Measurements from ENCODE around the gene IGSF21. TPM values are rescaled to one million over a fixed set of nuclear protein-coding genes. Genes with fewer than 3 reads are reported as not detected.

IGSF21 gene
- total and polyA plus RNA-seq, 5 donors from 2014 or later: not detected

GRCh38 chr1:18116777-18117176, 9.2 kb downstream of the IGSF21 start:
- Mint-ChIP-seq H3K9me3 (peaks cover 0 to 2% (median 0%) of the 10 kb centered on the region in 7 donors), H3K36me3 (no peaks in the 10 kb centered on the region)
- ATAC-seq (ENCODE audit: low read depth in 2 of 2): no peak

DNA sequence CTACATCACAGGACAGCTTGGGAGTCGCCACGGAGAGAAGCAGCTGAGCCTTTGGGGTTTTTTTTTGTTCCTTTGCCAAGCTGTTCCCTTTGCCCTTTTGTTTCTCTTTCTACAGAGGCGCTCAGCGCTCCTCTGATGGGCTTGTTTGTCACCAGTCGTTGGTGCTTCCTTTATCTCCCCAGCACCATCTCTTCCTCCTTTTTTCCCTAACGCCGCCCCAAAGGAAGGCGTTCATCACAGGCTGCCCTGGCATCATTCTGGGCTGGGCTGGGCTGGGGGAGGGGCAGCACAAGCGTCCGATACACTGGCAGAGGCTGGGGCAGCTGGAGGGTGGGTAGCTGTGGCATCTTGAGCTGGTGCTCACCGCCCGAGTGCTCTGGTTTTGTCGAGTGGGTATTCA, 10.5 kb downstream of the IGSF21 start:
- Histone ChIP-seq H3K4me3 (ENCODE audit: low read depth, low read length) (no peak overlapping the region), H3K27ac (ENCODE audit: insufficient read depth, low read length, poor library complexity, severe bottlenecking) (no peak overlapping the region), H3K27me3 (ENCODE audit: control insufficient read depth, insufficient read depth, low read length) (peaks cover 2% of the 10 kb centered on the region), H3K36me3 (ENCODE audit: control insufficient read depth, insufficient read depth, low read length) (no peaks in the 10 kb centered on the region), H3K9me3 (ENCODE audit: control insufficient read depth in 2 of 2, low read length in 2 of 2) (no peaks in the 10 kb centered on the region), H3K4me1 (ENCODE audit: control insufficient read depth, insufficient read depth, low read length, poor library complexity, severe bottlenecking) (no peaks in the 10 kb centered on the region)
- Mint-ChIP-seq H3K36me3 (no peaks in the 10 kb centered on the region), H3K27ac (no peak overlapping the region), H3K27me3 (peaks cover 24% of the 10 kb centered on the region), H3K4me1 (no peaks in the 10 kb centered on the region), H3K4me3 (no peak overlapping the region), H3K9me3 (peaks cover 0 to 2% (median 0%) of the 10 kb centered on the region in 7 donors)
- DNase-seq: no peak
- no peak for ATAC-seq (ENCODE audit: low read depth in 2 of 2)

More at GRCh38 chr1:18116777-18117176, 9.2 kb downstream of the IGSF21 start:
- H3K4me1 Mint-ChIP-seq: no peaks in the 10 kb centered on the region
- no peak overlapping the region for H3K4me3 Mint-ChIP-seq
- no peaks in the 10 kb centered on the region for H3K4me1 ChIP-seq (ENCODE audit: control insufficient read depth, insufficient read depth, low read length, poor library complexity, severe bottlenecking)
- peak overlapping the region in 1 of 3 donors; percentile 62 for H3K27ac Mint-ChIP-seq
- H3K4me3 ChIP-seq (ENCODE audit: low read depth, low read length): no peak overlapping the region
- peaks cover 37% of the 10 kb centered on the region for H3K27me3 Mint-ChIP-seq
- H3K27ac ChIP-seq (ENCODE audit: insufficient read depth, low read length, poor library complexity, severe bottlenecking): no peak overlapping the region
- H3K27me3 ChIP-seq (ENCODE audit: control insufficient read depth, insufficient read depth, low read length): peaks cover 7% of the 10 kb centered on the region
- no peaks in the 10 kb centered on the region for H3K36me3 ChIP-seq (ENCODE audit: control insufficient read depth, insufficient read depth, low read length)
- no peaks in the 10 kb centered on the region for H3K9me3 ChIP-seq (ENCODE audit: control insufficient read depth in 2 of 2, low read length in 2 of 2)
- no peak for DNase-seq

GRCh38 chr1:18118491-18118890, 10.9 kb downstream of the IGSF21 start:
- H3K4me1 Mint-ChIP-seq: no peaks in the 10 kb centered on the region
- no peak overlapping the region for H3K4me3 Mint-ChIP-seq
- H3K9me3 Mint-ChIP-seq: peaks cover 0 to 2% (median 0%) of the 10 kb centered on the region in 7 donors
- no peak overlapping the region for H3K27ac ChIP-seq (ENCODE audit: insufficient read depth, low read length, poor library complexity, severe bottlenecking)
- H3K4me3 ChIP-seq (ENCODE audit: low read depth, low read length): no peak overlapping the region
- H3K27ac Mint-ChIP-seq: no peak overlapping the region
- H3K9me3 ChIP-seq (ENCODE audit: control insufficient read depth in 2 of 2, low read length in 2 of 2): no peaks in the 10 kb centered on the region
- no peak for ATAC-seq (ENCODE audit: low read depth in 2 of 2)
- no peaks in the 10 kb centered on the region for H3K36me3 Mint-ChIP-seq
- no peak for DNase-seq
- H3K27me3 ChIP-seq (ENCODE audit: control insufficient read depth, insufficient read depth, low read length): peaks cover 2% of the 10 kb centered on the region
- H3K36me3 ChIP-seq (ENCODE audit: control insufficient read depth, insufficient read depth, low read length): no peaks in the 10 kb centered on the region
- H3K4me1 ChIP-seq (ENCODE audit: control insufficient read depth, insufficient read depth, low read length, poor library complexity, severe bottlenecking): no peaks in the 10 kb centered on the region
- peaks cover 20% of the 10 kb centered on the region for H3K27me3 Mint-ChIP-seq

GRCh38 chr1:18119289-18119688, 11.7 kb downstream of the IGSF21 start:
- H3K4me1 Mint-ChIP-seq: no peaks in the 10 kb centered on the region
- no peak overlapping the region for H3K27ac Mint-ChIP-seq
- no peak overlapping the region for H3K4me3 Mint-ChIP-seq
- ATAC-seq (ENCODE audit: low read depth in 2 of 2) (no peak), DNase-seq (no peak)
- Histone ChIP-seq H3K4me3 (ENCODE audit: low read depth, low read length) (no peak overlapping the region), H3K9me3 (ENCODE audit: control insufficient read depth in 2 of 2, low read length in 2 of 2) (no peaks in the 10 kb centered on the region), H3K36me3 (ENCODE audit: control insufficient read depth, insufficient read depth, low read length) (no peaks in the 10 kb centered on the region), H3K4me1 (ENCODE audit: control insufficient read depth, insufficient read depth, low read length, poor library complexity, severe bottlenecking) (no peaks in the 10 kb centered on the region), H3K27ac (ENCODE audit: insufficient read depth, low read length, poor library complexity, severe bottlenecking) (no peak overlapping the region), H3K27me3 (ENCODE audit: control insufficient read depth, insufficient read depth, low read length) (peaks cover 2% of the 10 kb centered on the region)
- H3K9me3 Mint-ChIP-seq: peaks cover 0 to 2% (median 0%) of the 10 kb centered on the region in 7 donors
- no peaks in the 10 kb centered on the region for H3K36me3 Mint-ChIP-seq
- H3K27me3 Mint-ChIP-seq: peaks cover 18% of the 10 kb centered on the region

DNA sequence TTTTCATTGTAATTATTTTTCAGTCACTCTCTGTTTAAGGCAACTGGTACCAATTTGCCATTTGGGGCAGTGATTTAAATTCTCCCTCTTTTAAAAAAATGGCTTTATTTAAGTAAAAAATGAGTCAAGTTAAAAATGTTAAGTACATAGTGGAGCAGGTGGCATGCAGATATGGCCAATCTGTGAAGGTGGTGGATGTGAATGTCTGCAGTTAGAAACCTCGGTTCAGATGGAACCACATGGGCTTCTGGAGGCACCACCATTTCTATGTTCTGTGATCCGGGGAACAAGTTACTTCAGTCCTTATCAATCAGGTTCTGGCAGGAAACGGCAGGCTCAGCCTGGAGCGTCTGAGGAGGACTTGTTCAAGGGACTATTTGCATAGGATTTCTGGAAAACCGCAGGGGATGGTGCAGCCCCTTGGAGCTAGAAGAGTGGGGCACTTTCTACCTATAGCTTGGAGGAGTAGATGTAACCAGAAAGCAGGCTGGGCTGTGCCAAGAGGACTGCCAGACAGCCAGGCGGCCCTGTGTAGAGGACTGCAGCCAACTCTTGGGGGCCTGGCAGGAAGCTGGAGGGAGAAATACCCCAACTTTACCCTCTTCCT, 12.3 kb downstream of the IGSF21 start:
- H3K9me3 Mint-ChIP-seq: peaks cover 0 to 2% (median 0%) of the 10 kb centered on the region in 7 donors
- Histone ChIP-seq H3K4me3 (ENCODE audit: low read depth, low read length) (no peak overlapping the region), H3K4me1 (ENCODE audit: control insufficient read depth, insufficient read depth, low read length, poor library complexity, severe bottlenecking) (no peaks in the 10 kb centered on the region), H3K27me3 (ENCODE audit: control insufficient read depth, insufficient read depth, low read length) (peaks cover under 1% of the 10 kb centered on the region), H3K36me3 (ENCODE audit: control insufficient read depth, insufficient read depth, low read length) (no peaks in the 10 kb centered on the region), H3K9me3 (ENCODE audit: control insufficient read depth in 2 of 2, low read length in 2 of 2) (no peaks in the 10 kb centered on the region), H3K27ac (ENCODE audit: insufficient read depth, low read length, poor library complexity, severe bottlenecking) (no peak overlapping the region)
- H3K4me3 Mint-ChIP-seq: no peak overlapping the region
- DNase-seq (no peak), ATAC-seq (ENCODE audit: low read depth in 2 of 2) (no peak)
- H3K27ac Mint-ChIP-seq: no peak overlapping the region
- peaks cover 18% of the 10 kb centered on the region for H3K27me3 Mint-ChIP-seq
- no peaks in the 10 kb centered on the region for H3K4me1 Mint-ChIP-seq
- no peaks in the 10 kb centered on the region for H3K36me3 Mint-ChIP-seq

- Histone ChIP-seq H3K27me3 (ENCODE audit: control insufficient read depth, insufficient read depth, low read length) (no peaks in the 10 kb centered on the region), H3K36me3 (ENCODE audit: control insufficient read depth, insufficient read depth, low read length) (no peaks in the 10 kb centered on the region), H3K4me3 (ENCODE audit: low read depth, low read length) (no peak overlapping the region), H3K4me1 (ENCODE audit: control insufficient read depth, insufficient read depth, low read length, poor library complexity, severe bottlenecking) (no peaks in the 10 kb centered on the region), H3K27ac (ENCODE audit: insufficient read depth, low read length, poor library complexity, severe bottlenecking) (no peak overlapping the region), H3K9me3 (ENCODE audit: control insufficient read depth in 2 of 2, low read length in 2 of 2) (no peaks in the 10 kb centered on the region)
- Mint-ChIP-seq H3K36me3 (no peaks in the 10 kb centered on the region), H3K27ac (no peak overlapping the region), H3K9me3 (peaks cover 0 to 2% (median 0%) of the 10 kb centered on the region in 7 donors), H3K4me1 (no peaks in the 10 kb centered on the region), H3K27me3 (peaks cover 13% of the 10 kb centered on the region), H3K4me3 (no peak overlapping the region)
- no peak for ATAC-seq (ENCODE audit: low read depth in 2 of 2)
- DNase-seq: no peak
Measured at GRCh38 chr1:18120638-18121037, 13.0 kb downstream of the IGSF21 start.

DNA sequence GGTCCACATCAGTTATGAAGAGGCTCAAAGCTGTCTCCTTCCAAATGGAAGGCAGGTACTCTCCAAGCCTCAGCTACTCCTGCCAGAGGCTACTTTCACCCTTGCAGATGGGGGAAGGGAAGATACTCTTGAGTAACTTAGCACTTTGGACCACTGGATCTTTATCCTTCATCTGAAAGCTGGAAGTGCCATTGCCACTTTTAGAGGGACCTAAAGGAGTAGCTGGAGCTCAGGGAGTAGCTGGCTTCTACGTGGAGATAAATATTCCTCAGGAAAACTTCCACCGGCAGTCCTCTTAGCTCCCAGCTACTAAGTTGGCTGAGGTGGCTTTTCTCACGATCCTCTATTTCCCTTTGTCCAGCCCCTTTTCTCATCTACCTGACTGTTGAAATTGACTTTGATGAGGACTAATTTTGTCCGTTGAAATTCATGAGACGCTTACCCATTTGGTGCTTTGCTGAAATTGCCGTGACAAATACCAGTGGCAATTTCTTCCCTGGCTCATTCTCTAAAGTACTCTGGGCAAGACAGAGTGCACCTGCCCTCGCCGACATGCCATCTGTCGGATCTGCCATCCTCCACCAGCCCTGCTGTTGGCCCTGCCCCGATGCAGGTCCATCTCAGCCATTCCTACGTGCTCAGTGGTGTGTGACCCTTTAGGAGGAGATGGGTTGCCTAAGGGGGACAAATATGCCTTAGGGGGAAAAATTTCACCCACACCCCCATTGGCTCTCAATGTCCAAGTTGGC, 13.6 kb downstream of the IGSF21 start:
- Histone ChIP-seq H3K36me3 (ENCODE audit: control insufficient read depth, insufficient read depth, low read length) (no peaks in the 10 kb centered on the region), H3K4me3 (ENCODE audit: low read depth, low read length) (no peak overlapping the region), H3K9me3 (ENCODE audit: control insufficient read depth in 2 of 2, low read length in 2 of 2) (no peaks in the 10 kb centered on the region), H3K27ac (ENCODE audit: insufficient read depth, low read length, poor library complexity, severe bottlenecking) (no peak overlapping the region), H3K27me3 (ENCODE audit: control insufficient read depth, insufficient read depth, low read length) (no peaks in the 10 kb centered on the region), H3K4me1 (ENCODE audit: control insufficient read depth, insufficient read depth, low read length, poor library complexity, severe bottlenecking) (no peaks in the 10 kb centered on the region)
- H3K9me3 Mint-ChIP-seq: peaks cover 0 to 2% (median 0%) of the 10 kb centered on the region in 7 donors
- H3K4me1 Mint-ChIP-seq: no peaks in the 10 kb centered on the region
- no peaks in the 10 kb centered on the region for H3K36me3 Mint-ChIP-seq
- no peak for DNase-seq
- no peak overlapping the region for H3K27ac Mint-ChIP-seq
- H3K27me3 Mint-ChIP-seq: peaks cover 13% of the 10 kb centered on the region
- no peak overlapping the region for H3K4me3 Mint-ChIP-seq
- ATAC-seq (ENCODE audit: low read depth in 2 of 2): no peak
